Effector memory CD8-positive, alpha-beta T cell (primary cell): ENCODE measurements around the gene FAM110D.

Experiments used
- ATAC-seq: fragments of 150-1000 bp; cut with Tn5 transposase; replicated peaks from 2 replicates; pipeline ENCODE4 v1.10.0; 2021; ENCODE audit warnings: mild to moderate bottlenecking, moderate library complexity
- DNase-seq, 3 experiments: peaks; one replicate each; pipeline ENCODE4 v3.0.0; 2021
- H3K27ac Mint-ChIP-seq, 2 donors: one replicate each; pipeline ENCODE4 v1.8.0; 2022; ENCODE audit warnings: mild to moderate bottlenecking in 2 of 2, mixed read lengths in 2 of 2, moderate library complexity in 2 of 2
- H3K27me3 Mint-ChIP-seq, 2 donors: one replicate each; pipeline ENCODE4 v1.8.0; 2022; ENCODE audit warnings: mixed read lengths in 2 of 2
- H3K36me3 Mint-ChIP-seq: one replicate; pipeline ENCODE4 v1.8.0; 2022; ENCODE audit warnings: mild to moderate bottlenecking, moderate library complexity, mixed read lengths; ENCODE audit not compliant: insufficient read depth
- H3K4me1 Mint-ChIP-seq, 2 donors: one replicate each; pipeline ENCODE4 v1.8.0; 2022; ENCODE audit warnings: low read depth in 2 of 2, mixed read lengths in 2 of 2
- H3K4me3 Mint-ChIP-seq, 2 donors: one replicate each; pipeline ENCODE4 v1.8.0; 2022; ENCODE audit warnings: mild to moderate bottlenecking in 2 of 2, mixed read lengths in 2 of 2, moderate library complexity in 2 of 2
- H3K9me3 Mint-ChIP-seq, 2 donors: one replicate each; pipeline ENCODE4 v1.8.0; 2022; ENCODE audit warnings: mixed read lengths in 2 of 2

FAM110D gene

DNA sequence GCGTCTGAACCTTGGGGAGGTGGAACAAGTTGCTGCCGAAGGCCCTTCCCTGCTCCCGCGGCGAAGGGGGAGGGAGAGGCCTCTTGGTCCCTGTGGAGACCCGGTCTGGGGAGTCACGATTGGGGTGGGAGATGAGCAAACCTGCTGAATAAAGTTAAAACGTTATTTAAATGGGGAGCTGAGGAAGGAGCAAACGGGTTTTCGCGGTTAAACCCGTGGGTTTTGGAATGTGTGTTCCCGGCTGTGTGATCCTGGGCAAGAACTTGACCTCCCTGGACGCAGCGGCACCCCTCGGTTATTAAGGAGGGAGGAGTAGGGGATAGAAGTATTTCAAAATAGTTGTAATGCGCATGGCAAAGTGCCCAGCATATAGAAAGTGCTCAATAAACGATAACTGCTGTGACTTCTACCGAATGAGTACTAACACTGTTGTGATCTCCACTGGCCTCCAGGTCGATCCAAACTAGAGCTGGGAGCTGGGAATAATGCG is 3.4 kb downstream of the FAM110D start:
- no peak for DNase-seq
- Mint-ChIP-seq H3K4me1 (peaks cover 7 to 13% of the 10 kb centered on the region in 2 donors), H3K4me3 (peak overlapping the region; percentile 20 to 46), H3K9me3 (no peaks in the 10 kb centered on the region), H3K27me3 (peaks cover 35 to 66% of the 10 kb centered on the region in 2 donors), H3K27ac (no peak overlapping the region), H3K36me3 (peaks cover 4% of the 10 kb centered on the region)
- ATAC-seq: no peak

- peaks cover 7 to 13% of the 10 kb centered on the region in 2 donors for H3K4me1 Mint-ChIP-seq
- ATAC-seq (no peak), DNase-seq (no peak)
- peak overlapping the region in 1 of 2 donors; percentile 48 for H3K4me3 Mint-ChIP-seq
- no peaks in the 10 kb centered on the region for H3K9me3 Mint-ChIP-seq
- peaks cover 21 to 52% of the 10 kb centered on the region in 2 donors for H3K27me3 Mint-ChIP-seq
- peaks cover 4% of the 10 kb centered on the region for H3K36me3 Mint-ChIP-seq
- no peak overlapping the region for H3K27ac Mint-ChIP-seq
These were observed 4.8 kb downstream of the FAM110D start for GRCh38 chr1:26163684-26164035.

DNA sequence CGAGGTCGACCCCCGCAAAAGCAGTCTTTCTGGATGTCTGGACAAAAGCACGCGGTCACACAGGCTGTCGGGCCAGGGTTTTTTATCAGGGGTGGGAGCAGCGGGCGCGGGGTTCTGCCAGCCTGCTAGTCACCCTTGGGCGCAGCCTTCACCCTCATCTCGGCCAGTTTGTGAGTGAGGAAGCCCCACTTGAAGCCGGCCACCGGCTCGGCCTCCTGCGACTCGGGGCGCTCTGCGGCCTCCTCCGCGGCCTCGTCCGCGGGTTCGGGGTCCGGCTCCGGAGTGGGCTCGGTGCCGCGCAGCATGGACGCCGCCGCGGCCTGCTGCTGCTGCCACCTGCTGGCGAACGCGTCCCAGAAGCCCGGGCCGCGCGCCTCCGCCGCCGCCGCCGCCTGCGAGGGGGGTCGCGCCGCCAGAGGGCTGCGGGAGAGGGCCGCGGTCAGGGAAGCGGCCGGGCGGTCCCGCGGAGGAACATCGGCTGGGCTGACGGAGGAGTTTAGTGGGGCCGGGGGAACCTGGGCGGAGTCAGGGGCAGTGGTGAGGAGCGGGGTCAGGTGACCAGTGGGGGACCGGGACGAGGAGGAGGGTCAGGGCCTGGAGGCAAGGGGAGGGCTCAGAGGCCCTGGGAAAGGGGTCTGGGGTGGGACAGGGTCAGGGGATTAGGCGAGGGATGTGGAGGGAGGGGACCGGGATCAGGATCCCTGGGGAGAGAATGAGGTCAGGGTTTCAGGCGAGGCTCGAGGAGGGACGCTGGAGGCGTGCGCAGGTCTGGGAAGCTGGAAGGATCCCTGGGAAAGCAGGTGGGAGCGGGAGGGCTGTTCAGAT is 5.4 kb downstream of the FAM110D start:
- ATAC-seq (peak; percentile 66), DNase-seq (peak; percentile 40 to 51 (median 48))
- Mint-ChIP-seq H3K4me3 (peak overlapping the region; percentile 57 to 66), H3K9me3 (no peaks in the 10 kb centered on the region), H3K36me3 (peaks cover 3% of the 10 kb centered on the region), H3K4me1 (peaks cover 7 to 15% of the 10 kb centered on the region in 2 donors), H3K27ac (peak overlapping the region in 1 of 2 donors; percentile 65), H3K27me3 (peaks cover 15 to 46% of the 10 kb centered on the region in 2 donors)

DNA sequence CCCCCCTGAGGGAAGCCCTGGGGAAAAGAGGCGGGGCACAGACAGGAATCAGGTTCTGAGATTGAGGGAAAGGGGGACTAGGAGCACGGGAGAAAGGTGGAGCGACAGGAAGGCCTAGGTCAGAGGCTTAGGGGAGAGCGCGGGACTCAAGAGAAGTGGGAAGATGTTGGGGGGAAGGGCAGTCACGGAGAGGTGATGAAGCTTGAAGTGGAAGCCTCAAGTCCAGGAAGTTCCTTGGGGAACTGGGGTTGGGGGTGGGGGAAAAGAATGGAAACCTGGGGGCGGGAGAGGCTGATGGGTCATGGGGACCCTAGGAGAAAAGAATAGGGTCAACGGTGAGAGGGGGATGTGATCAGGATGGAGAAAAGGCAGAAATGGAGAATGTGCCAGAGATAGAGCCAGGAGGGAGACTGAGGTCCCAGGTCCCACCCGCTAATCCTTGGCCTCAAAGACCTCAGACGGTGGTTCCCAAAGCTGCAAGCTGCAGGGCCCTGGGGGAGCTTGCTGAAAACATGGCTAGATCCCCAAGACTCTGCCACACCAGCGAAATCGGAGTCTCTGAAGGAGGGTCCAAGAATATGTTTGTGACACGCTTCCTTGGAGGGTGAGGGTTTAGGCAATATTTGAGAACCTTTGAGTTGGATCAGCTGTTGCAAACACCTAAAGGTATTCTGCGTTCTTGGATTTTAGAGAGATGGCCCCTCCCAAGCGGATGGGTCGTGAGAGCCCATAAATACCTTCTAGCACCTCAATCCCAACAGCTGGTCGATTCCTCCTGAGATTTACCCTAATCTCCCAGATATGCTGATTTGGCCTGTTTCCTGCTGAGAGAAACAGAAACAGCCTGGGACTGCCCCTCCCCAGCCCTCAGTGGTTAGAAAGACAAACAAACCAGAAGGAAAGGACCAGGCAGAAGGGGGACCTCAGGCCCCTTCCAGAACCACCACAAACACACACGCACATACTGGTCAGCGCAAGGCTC is 6.3 kb downstream of the FAM110D start:
- H3K9me3 Mint-ChIP-seq: no peaks in the 10 kb centered on the region
- H3K4me3 Mint-ChIP-seq: peak overlapping the region; percentile 57 to 66
- H3K27ac Mint-ChIP-seq: peak overlapping the region in 1 of 2 donors; percentile 65
- H3K4me1 Mint-ChIP-seq: peaks cover 7 to 18% of the 10 kb centered on the region in 2 donors
- no peak for ATAC-seq
- peaks cover 5% of the 10 kb centered on the region for H3K36me3 Mint-ChIP-seq
- no peak for DNase-seq
- peaks cover 8 to 37% of the 10 kb centered on the region in 2 donors for H3K27me3 Mint-ChIP-seq

DNA sequence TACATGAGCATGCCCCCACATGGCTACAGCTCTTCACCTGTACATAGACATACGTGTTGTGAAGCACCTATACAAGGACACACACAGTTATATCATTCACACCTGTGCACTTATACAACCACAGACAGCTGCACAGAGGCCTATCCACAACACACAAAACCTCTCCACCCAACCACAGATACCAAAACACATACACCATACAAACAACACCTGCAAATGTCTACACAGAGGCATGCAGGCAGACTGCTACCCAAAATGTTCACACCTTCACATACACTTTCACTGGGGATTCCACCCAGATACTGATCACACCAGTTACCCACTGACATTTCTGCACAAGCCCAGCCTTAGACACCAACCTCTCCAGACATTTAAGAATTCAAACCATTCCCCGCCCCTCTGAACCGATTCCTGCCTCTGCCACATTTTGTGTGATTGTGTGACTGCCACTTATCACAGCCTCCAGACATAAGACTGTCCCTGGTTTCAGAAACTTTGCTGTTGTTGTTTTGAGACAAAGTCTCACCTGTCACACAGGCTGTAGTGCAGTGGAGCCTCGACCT is 7.9 kb downstream of the FAM110D start:
- ATAC-seq (peak; percentile 35), DNase-seq (no peak)
- peaks cover 8 to 25% of the 10 kb centered on the region in 2 donors for H3K27me3 Mint-ChIP-seq
- H3K4me1 Mint-ChIP-seq: peaks cover 15 to 30% of the 10 kb centered on the region in 2 donors
- H3K27ac Mint-ChIP-seq: peak overlapping the region in 1 of 2 donors; percentile 4
- no peak overlapping the region for H3K4me3 Mint-ChIP-seq
- peaks cover 5% of the 10 kb centered on the region for H3K36me3 Mint-ChIP-seq
- H3K9me3 Mint-ChIP-seq: no peaks in the 10 kb centered on the region

DNA sequence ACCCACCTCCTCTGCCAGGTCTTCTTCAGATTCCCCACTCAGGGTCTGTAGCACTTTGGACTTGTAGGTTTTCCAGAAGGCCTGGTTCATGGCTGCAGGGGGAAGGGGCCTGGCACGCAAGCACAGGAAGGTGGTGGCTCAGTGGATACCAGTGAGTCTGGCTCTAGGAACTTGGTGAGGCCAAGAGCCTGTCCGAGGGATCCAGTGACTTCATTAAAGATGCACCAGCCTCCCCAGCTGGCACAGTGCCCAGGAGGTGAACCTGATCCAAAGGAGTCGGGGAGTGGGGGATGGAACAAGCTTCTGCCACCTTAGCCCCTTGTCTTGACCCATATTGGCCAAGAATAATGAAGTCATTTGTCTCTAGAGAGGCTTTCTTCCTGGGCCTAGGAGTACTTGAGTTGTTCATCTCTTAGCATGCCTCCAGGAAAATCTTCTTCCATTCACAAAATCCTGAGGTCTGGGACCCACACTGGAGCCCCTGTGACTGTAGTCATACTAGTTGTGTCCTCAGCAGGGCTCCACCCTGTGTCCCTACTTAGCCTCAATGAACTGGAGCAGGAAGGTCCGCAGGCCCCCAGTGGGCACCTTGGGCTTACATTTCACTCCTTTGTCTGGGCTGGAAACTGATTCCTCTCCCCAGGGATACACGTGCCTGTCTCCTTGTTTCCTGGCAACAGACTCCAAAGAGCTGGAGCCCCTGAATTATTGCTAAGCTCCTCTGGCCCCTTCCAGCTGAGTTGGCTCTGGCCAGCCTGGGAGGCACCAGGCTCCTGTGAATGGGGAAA is 9.7 kb downstream of the FAM110D start, which contains the start of gene C1orf232:
C1orf232 (minus strand) TSS at position 554 of the 788 bp plus-strand sequence; CDS start at position 90, 464 bp downstream.
- DNase-seq (no peak), ATAC-seq (no peak)
- H3K27ac Mint-ChIP-seq: peak within 1 kb of the TSS; percentile 84 to 89
- peaks cover 15 to 28% of the 10 kb centered on the region in 2 donors for H3K4me1 Mint-ChIP-seq
- peaks cover 5% of the 10 kb centered on the region for H3K36me3 Mint-ChIP-seq
- H3K9me3 Mint-ChIP-seq: no peaks in the 10 kb centered on the region
- H3K4me3 Mint-ChIP-seq: peak within 1 kb of the TSS; percentile 87 to 89
- peaks cover 0 to 11% of the 10 kb centered on the region in 2 donors for H3K27me3 Mint-ChIP-seq

DNA sequence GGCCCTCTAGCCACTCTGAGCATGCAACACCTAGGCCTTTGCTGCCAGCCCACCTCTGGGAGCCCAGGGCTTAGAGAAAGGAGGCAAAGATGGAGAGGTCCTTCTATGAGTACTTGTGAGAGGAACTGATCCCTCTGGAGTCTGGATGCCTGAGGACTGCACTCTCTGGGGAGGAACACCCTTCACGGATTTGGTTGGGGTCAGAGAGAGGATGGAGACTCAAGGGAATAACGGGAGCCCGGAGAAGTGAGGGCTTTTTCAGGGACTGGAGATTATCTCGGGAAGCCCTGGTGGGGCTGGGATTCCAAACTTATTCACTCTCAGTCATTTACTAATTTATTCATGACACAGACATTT is 10.3 kb downstream of the FAM110D start:
- H3K27me3 Mint-ChIP-seq: peaks cover 0 to 10% of the 10 kb centered on the region in 2 donors
- H3K9me3 Mint-ChIP-seq: no peaks in the 10 kb centered on the region
- H3K27ac Mint-ChIP-seq: peak overlapping the region; percentile 84 to 89
- peak overlapping the region; percentile 87 to 89 for H3K4me3 Mint-ChIP-seq
- peaks cover 5% of the 10 kb centered on the region for H3K36me3 Mint-ChIP-seq
- DNase-seq: no peak
- peaks cover 15 to 28% of the 10 kb centered on the region in 2 donors for H3K4me1 Mint-ChIP-seq
- ATAC-seq: no peak

- Mint-ChIP-seq H3K36me3 (peaks cover 5% of the 10 kb centered on the region), H3K4me1 (peaks cover 15 to 26% of the 10 kb centered on the region in 2 donors), H3K27me3 (peaks cover 0 to 4% of the 10 kb centered on the region in 2 donors), H3K4me3 (peak within 1 kb of the TSS; percentile 87 to 89), H3K9me3 (no peaks in the 10 kb centered on the region), H3K27ac (peak within 1 kb of the TSS; percentile 84 to 89)
- ATAC-seq (peak; percentile 89), DNase-seq (peak; percentile 82 to 85 (median 83))
These were observed 11.0 kb downstream of the FAM110D start, which contains the start of gene ZNF593 for GRCh38 chr1:26169669-26170471. Gene ZNF593, plus strand, starts transcription at chr1:26169908. Its CDS starts 76 bp downstream, at chr1:26169984.

DNA sequence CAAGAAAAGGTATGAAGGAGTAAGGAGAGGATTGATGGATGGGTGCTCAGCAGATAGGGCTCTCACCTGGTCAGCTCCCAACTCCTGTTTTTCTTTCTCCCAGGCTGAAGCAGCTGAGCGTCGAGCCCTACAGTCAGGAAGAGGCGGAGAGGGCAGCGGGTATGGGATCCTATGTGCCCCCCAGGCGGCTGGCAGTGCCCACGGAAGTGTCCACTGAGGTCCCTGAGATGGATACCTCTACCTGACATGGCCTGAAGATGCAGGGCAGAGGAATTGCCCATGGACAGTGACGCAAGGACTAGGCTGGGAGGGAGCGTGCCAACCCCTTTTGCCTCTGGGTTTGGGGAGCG is 11.6 kb downstream of the FAM110D start:
- ATAC-seq (no peak), DNase-seq (no peak)
- H3K4me3 Mint-ChIP-seq: peak overlapping the region; percentile 87 to 89
- no peaks in the 10 kb centered on the region for H3K27me3 Mint-ChIP-seq
- H3K9me3 Mint-ChIP-seq: no peaks in the 10 kb centered on the region
- peaks cover 5% of the 10 kb centered on the region for H3K36me3 Mint-ChIP-seq
- H3K27ac Mint-ChIP-seq: peak overlapping the region; percentile 84 to 89
- H3K4me1 Mint-ChIP-seq: peaks cover 15 to 23% of the 10 kb centered on the region in 2 donors

DNA sequence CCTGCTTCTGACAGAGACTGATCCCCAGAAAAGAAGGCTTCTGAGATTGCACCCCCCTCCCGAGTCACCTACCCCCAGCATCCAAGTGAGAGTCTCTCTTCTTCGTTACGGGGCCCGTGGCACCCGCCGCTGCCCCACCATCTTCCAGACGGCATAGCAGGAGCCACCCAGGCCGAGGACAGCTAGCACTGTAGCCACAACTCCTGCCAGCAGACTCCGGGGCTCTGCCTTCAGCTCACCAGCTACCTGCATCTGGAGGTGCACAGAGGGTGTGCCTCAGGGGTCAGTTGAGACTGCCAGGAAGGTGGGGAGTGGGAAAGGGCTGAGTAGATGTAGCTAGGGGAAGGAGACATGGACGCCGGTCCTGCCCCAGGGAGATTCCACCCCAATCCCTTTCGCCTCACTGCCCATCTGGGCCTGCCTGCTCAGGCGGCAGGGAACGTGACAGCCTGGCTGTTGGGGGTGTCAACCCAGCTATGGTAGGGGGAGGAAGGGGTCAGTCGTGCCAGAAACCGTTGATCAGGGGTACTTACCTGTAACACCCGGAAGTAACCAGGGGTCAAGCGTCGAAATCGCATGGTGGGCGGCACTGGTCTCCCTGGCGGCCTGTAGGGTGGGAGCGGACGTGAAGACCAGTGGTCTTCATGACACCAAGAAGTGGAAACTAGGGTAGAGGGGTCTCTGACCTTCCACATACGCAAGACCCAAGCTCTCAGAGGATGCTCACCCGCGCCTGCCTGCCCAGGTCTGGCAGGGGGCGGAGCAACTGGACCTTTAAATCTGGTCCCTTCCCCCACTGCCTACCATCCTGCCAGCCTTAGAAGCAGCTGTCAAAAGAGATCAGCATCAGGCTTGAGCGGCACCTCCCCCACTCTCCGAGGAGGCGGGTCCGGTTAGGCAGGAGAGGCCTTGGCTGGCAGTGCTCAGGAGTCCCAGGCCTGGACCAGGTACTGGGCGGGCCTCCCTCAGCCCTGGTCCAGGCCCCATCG is 12.5 kb downstream of the FAM110D start, which contains the start of gene ZNF593OS:
ZNF593OS (minus strand) TSS at position 749 of the 989 bp plus-strand sequence; CDS start at position 578, 171 bp downstream.
- no peaks in the 10 kb centered on the region for H3K9me3 Mint-ChIP-seq
- DNase-seq: no peak
- H3K27ac Mint-ChIP-seq: peak within 1 kb of the TSS; percentile 84 to 89
- H3K27me3 Mint-ChIP-seq: no peaks in the 10 kb centered on the region
- peak within 1 kb of the TSS; percentile 87 to 89 for H3K4me3 Mint-ChIP-seq
- H3K36me3 Mint-ChIP-seq: peaks cover 5% of the 10 kb centered on the region
- H3K4me1 Mint-ChIP-seq: peaks cover 15 to 23% of the 10 kb centered on the region in 2 donors
- no peak for ATAC-seq

DNA sequence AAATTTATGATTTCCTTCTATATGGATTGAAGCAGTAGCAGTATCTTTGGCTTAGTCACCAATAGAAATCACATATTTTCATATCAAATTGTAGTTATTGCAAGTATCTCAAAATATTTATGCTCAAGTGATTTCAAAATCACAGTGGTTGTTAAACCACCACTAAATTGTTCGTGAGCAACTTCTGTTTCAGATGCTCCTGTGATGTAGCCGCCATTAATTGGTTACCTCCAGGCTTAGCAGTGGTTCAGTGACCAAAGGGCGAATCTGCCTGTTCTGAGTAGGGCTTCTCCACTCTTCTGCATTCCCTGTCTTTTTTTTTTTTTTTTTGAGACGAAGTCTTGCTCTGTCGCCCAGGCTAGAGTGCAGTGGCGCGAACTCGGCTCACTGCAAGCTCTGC is 16.5 kb downstream of the FAM110D start:
- ATAC-seq: no peak
- no peak for DNase-seq
- Mint-ChIP-seq H3K4me1 (peaks cover 5 to 10% of the 10 kb centered on the region in 2 donors), H3K36me3 (no peaks in the 10 kb centered on the region), H3K9me3 (no peaks in the 10 kb centered on the region), H3K4me3 (no peak overlapping the region), H3K27me3 (no peaks in the 10 kb centered on the region), H3K27ac (no peak overlapping the region)
